Measurements from ENCODE around the gene GFM2.
"Not testable (repeated sequence)": the region's sequence is repeated elsewhere in the genome, so short reads cannot be mapped to it uniquely, and the experiment has no call there.

Gene GFM2

GRCh38 chr5:74717596-74717995 is 49.3 kb downstream of the GFM2 start:
- no peak for DNase-seq

DNA sequence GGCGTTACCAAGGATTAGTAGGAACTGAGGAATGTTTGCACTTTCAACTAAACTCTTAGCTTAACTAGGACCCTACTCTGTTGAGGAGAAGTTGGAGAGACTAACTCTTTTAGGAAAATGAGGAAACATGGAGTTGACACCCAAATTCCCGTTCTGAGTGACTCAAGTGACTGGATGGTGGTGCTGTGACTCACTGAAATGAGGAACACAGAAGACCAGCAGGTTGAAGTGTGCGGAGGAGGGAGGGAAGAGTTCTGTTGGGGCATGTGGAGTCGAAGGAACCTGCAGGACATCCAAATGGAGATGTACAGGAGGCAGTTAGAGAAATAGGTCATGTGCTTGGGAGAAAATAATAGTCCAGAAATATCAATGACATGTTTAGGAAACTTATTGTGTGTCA is 73.7 kb downstream of the GFM2 start:
- no peak for DNase-seq

- DNase-seq: no peak
Observed at GRCh38 chr5:74686962-74687751, 79.8 kb downstream of the GFM2 start.

- no peak for DNase-seq
Observed at GRCh38 chr5:74685979-74686631, 80.8 kb downstream of the GFM2 start.

GRCh38 chr5:74684900-74685851 is 81.7 kb downstream of the GFM2 start, which contains the start of gene HEXB:
Gene HEXB (plus strand): TSS chr5:74685233. CDS start chr5:74685261, 28 bp downstream.
- DNase-seq: peak; percentile 9

DNA sequence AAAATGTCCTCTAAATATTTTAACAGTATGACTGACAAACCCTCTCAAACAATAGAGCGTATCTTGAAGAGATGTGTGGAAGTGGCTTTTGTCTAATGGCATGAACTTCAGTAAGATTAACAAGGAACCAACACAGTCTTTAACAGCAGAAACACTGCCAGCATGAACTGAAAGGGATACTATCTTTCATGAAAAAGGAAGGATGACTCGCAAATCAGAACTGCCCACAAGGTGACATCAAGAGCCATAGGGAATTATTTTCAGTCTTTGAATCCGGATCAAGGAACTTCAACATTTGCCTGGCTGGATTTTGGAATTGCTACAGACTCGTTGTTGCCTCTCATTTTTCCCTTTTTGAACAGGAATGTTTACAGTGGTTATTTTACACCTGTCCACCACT is 87.0 kb downstream of the GFM2 start:
- DNase-seq: no peak

DNA sequence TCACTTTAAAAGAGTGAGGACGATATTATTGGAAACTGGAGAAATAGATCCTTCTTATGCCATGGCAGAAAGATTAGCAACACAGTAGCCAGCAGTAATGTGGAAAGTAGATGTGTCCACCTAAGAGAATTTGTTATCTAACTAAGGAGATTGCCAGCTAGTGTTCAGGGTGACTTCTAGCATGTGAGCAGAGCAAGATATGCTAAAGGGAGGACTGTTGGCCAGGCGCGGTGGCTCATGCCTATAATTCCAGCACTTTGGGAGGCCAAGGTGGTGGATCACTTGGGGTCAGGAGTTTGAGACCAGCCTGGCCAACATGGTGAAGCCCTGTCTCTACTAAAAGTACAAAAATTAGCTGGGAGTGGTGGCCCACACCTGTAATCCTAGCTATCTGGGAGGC is 87.6 kb downstream of the GFM2 start:
- not testable (repeated sequence) for DNase-seq

- DNase-seq: not testable (repeated sequence)
Observed at GRCh38 chr5:74678123-74678522, 88.8 kb downstream of the GFM2 start.

DNA sequence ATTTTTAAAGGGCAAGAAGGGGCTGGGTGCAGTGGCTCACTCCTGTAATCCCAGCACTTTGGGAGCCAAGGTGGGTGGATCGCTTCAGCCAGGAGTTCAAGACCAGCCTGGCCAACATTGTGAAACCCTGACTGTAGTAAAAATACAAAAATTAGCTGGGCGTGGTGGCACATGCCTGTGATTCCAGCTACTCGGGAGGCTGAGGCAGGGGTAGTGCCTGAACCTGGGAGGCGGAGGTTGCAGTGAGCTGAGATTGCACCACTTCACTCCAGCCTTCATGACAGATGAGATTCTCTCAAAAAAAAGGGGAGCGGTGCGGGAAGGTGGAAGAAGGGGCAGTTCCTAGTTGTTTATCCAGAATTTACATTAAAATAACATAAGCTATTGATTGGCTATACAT is 90.5 kb downstream of the GFM2 start:
- not testable (repeated sequence) for DNase-seq

DNA sequence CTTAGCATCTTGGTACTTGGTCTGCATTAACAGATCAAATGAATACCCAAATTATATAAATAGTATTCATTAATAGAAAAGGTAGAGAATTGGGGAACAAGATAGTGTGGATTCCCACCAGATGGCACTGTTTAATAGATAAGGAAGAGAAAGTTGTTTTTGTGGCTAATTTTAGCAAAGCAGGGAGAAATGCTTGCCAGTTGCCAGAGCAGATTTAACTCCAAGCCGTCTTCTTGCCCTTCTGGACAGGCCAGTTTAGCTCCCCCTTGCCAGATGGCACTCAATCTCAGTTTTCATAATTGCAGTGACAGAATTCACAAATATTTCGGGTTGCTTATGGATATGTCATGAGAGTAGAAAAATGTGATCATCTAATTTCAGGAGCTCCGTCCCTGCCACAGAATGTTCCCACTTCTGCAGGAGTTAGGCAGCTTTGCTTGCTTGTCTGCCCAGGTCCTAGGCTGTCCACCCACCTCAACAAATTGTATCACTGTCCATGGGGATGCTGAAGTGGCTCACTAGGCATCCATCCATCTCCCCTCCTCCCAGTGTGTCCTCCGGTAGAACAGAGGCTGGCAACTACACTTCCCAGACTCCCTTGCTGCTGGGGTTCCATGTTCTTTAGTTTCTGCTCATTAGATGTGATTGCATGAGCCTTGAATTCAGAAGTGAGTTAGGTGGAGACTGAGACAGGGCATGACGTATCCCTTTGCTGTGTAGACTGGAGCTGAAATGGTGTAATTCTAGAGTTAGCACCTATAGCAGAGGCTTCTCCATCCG is 93.7 kb downstream of the GFM2 start:
- peak; percentile 1 for DNase-seq

GRCh38 chr5:74672215-74672877 is 94.6 kb downstream of the GFM2 start:
- no peak for DNase-seq
